H9 (cell line): ENCODE data around the gene PIBF1. TPM values are rescaled to one million over a fixed set of nuclear protein-coding genes. Genes with fewer than 3 reads are reported as not detected.
"Not testable (repeated sequence)": the region's sequence is repeated elsewhere in the genome, so short reads cannot be mapped to it uniquely, and the experiment has no call there.

Experiments
- DNase-seq: peaks from one replicate; pipeline ENCODE4 v3.0.0-alpha.2; 2017
- H2AFZ ChIP-seq: one replicate; pipeline ENCODE4 v1.6.1; 2013; ENCODE audit warnings: mild to moderate bottlenecking, low read length, control low read depth, moderate library complexity
- H2AK5ac ChIP-seq: 2 replicates; pipeline ENCODE4 v1.6.1; 2013; ENCODE audit warnings: low read length, control low read depth, mixed read lengths; ENCODE audit not compliant: insufficient read length
- H2BK120ac ChIP-seq: one replicate; pipeline ENCODE4 v1.6.1; 2013; ENCODE audit warnings: low read depth, mild to moderate bottlenecking, low read length, control low read depth, inconsistent platforms; ENCODE audit not compliant: poor library complexity, severe bottlenecking
- H2BK12ac ChIP-seq: 2 replicates; pipeline ENCODE4 v1.6.1; 2013; ENCODE audit warnings: low read length, control low read depth, mixed read lengths, low read depth; ENCODE audit not compliant: insufficient read length
- H2BK15ac ChIP-seq: 2 replicates; pipeline ENCODE4 v1.6.1; 2013; ENCODE audit warnings: low read depth, low read length, control low read depth
- H2BK20ac ChIP-seq: one replicate; pipeline ENCODE4 v1.6.1; 2013; ENCODE audit warnings: low read depth, mild to moderate bottlenecking, low read length, control low read depth, inconsistent platforms; ENCODE audit not compliant: poor library complexity, severe bottlenecking
- H2BK5ac ChIP-seq: 2 replicates; pipeline ENCODE4 v1.6.1; 2013; ENCODE audit warnings: low read length, control low read depth, mixed read lengths; ENCODE audit not compliant: insufficient read length
- H3K14ac ChIP-seq: 2 replicates; pipeline ENCODE4 v1.6.1; 2013; ENCODE audit warnings: low read length, control low read depth; ENCODE audit not compliant: insufficient read depth
- H3K18ac ChIP-seq: 2 replicates; pipeline ENCODE4 v1.6.1; 2013; ENCODE audit warnings: low read depth, mild to moderate bottlenecking, mixed read lengths, low read length, control low read depth; ENCODE audit not compliant: insufficient read length
- H3K23ac ChIP-seq: 2 replicates; pipeline ENCODE4 v1.6.1; 2013; ENCODE audit warnings: low read length, control low read depth, mixed read lengths, low read depth; ENCODE audit not compliant: insufficient read length
- H3K23me2 ChIP-seq: 2 replicates; pipeline ENCODE4 v1.6.1; 2013; ENCODE audit warnings: low read depth, mild to moderate bottlenecking, mixed read lengths, low read length, control low read depth; ENCODE audit not compliant: insufficient read length, poor library complexity, severe bottlenecking
- H3K27ac ChIP-seq: 2 replicates; pipeline ENCODE4 v1.5.1; 2013; ENCODE audit warnings: low read length, control low read depth, mixed read lengths, low read depth; ENCODE audit not compliant: insufficient read length
- H3K27me3 ChIP-seq: 2 replicates; pipeline ENCODE4 v1.6.1; 2013; ENCODE audit warnings: low read length, control low read depth, inconsistent platforms; ENCODE audit not compliant: insufficient read depth
- H3K4ac ChIP-seq: 2 replicates; pipeline ENCODE4 v1.6.1; 2013; ENCODE audit warnings: low read depth, mild to moderate bottlenecking, control low read depth, inconsistent platforms, low read length, moderate library complexity
- H3K4me1 ChIP-seq: 2 replicates; pipeline ENCODE4 v1.6.1; 2013; ENCODE audit warnings: low read length, control low read depth, inconsistent platforms; ENCODE audit not compliant: insufficient read depth
- H3K4me2 ChIP-seq: 2 replicates; pipeline ENCODE4 v1.6.1; 2013; ENCODE audit warnings: low read length, control low read depth, mixed read lengths; ENCODE audit not compliant: insufficient read length, insufficient read depth
- H3K56ac ChIP-seq: 2 replicates; pipeline ENCODE4 v1.6.1; 2013; ENCODE audit warnings: low read depth, mild to moderate bottlenecking, mixed read lengths, low read length, control low read depth; ENCODE audit not compliant: insufficient read length
- H3K79me1 ChIP-seq: 2 replicates; pipeline ENCODE4 v1.6.1; 2013; ENCODE audit warnings: low read depth, mild to moderate bottlenecking, moderate library complexity, low read length, control low read depth, inconsistent platforms; ENCODE audit not compliant: insufficient read depth, poor library complexity, severe bottlenecking
- H3K79me2 ChIP-seq: 2 replicates; pipeline ENCODE4 v1.6.1; 2013; ENCODE audit warnings: low read length, control low read depth, inconsistent platforms; ENCODE audit not compliant: insufficient read depth
- H3K9ac ChIP-seq: 2 replicates; pipeline ENCODE4 v1.6.1; 2013; ENCODE audit warnings: low read length, control low read depth, mixed read lengths; ENCODE audit not compliant: insufficient read length; ENCODE audit errors: extremely low read depth
- H3K9me3 ChIP-seq: one replicate; pipeline ENCODE4 v1.6.1; 2013; ENCODE audit warnings: low read depth, low read length, inconsistent platforms; ENCODE audit not compliant: control insufficient read depth
- H3T11ph ChIP-seq: one replicate; pipeline ENCODE4 v1.6.1; 2013; ENCODE audit warnings: mild to moderate bottlenecking, low read length, control low read depth, inconsistent platforms
- H4K20me1 ChIP-seq: one replicate; pipeline ENCODE4 v1.6.1; 2013; ENCODE audit not compliant: control insufficient read depth, insufficient read length, insufficient read depth
- H4K5ac ChIP-seq: 2 replicates; pipeline ENCODE4 v1.6.1; 2013; ENCODE audit warnings: low read depth, mild to moderate bottlenecking, mixed read lengths, low read length, control low read depth; ENCODE audit not compliant: insufficient read length
- H4K8ac ChIP-seq: replicated peaks from 2 replicates; pipeline ENCODE4 v1.6.1; 2013; ENCODE audit warnings: low read length, control low read depth, mixed read lengths, low read depth; ENCODE audit not compliant: insufficient read length
- H4K91ac ChIP-seq: 2 replicates; pipeline ENCODE4 v1.6.1; 2013; ENCODE audit warnings: low read depth, mild to moderate bottlenecking, moderate library complexity, mixed read lengths, low read length, control low read depth; ENCODE audit not compliant: insufficient read length
- H3K27ac Mint-ChIP-seq, 3 experiments: 2 replicates in 2 of 3; 3 replicates in 1 of 3; pipeline ENCODE4 v1.8.0; 2020 to 2021; ENCODE audit warnings: mixed read lengths in 3 of 3, mild to moderate bottlenecking in 1 of 3, moderate library complexity in 1 of 3
- H3K27me3 Mint-ChIP-seq: 2 replicates; pipeline ENCODE4 v1.8.0; 2021; ENCODE audit warnings: low read depth, mild to moderate bottlenecking, moderate library complexity, mixed read lengths
- H3K36me3 Mint-ChIP-seq, 3 experiments: 2 replicates in 2 of 3; 3 replicates in 1 of 3; pipeline ENCODE4 v1.8.0; 2020 to 2021; ENCODE audit warnings: low read depth in 3 of 3, mixed read lengths in 3 of 3; ENCODE audit not compliant: insufficient read depth in 1 of 3
- H3K4me1 Mint-ChIP-seq, 2 experiments: 2 replicates each; pipeline ENCODE4 v1.8.0; 2020; ENCODE audit warnings: mixed read lengths in 2 of 2
- H3K4me3 Mint-ChIP-seq, 2 experiments: 2 replicates in 1 of 2; 3 replicates in 1 of 2; pipeline ENCODE4 v1.8.0; 2020 to 2021; ENCODE audit warnings: mild to moderate bottlenecking in 2 of 2, mixed read lengths in 2 of 2, moderate library complexity in 1 of 2
- H3K9me3 Mint-ChIP-seq, 2 experiments: 2 replicates in 1 of 2; 3 replicates in 1 of 2; pipeline ENCODE4 v1.8.0; 2020; ENCODE audit warnings: mild to moderate bottlenecking in 2 of 2, mixed read lengths in 2 of 2, moderate library complexity in 1 of 2
- CTCF ChIP-seq: fragments of 200-600 bp; sonication (generic); conservative IDR thresholded peaks from 3 replicates; pipeline ENCODE4 v1.8.0; 2021; ENCODE audit warnings: antibody characterized with exemption, mild to moderate bottlenecking
- WGBS: extraction: QIAGEN DNeasy Blood & Tissue Kit; methylation state at CpG from one replicate; pipeline ENCODE4 v1.1.7; 2013; ENCODE audit warnings: missing lambda C conversion rate, low lambda C conversion rate, mixed read lengths; ENCODE audit not compliant: insufficient read length; ENCODE audit errors: extremely low coverage; 5-methylcytosine and 5-hydroxymethylcytosine counted together
- total RNA-seq: library from RNA; stranded (reverse); gene quantifications from 2 replicates; pipeline ENCODE4 v1.2.1, GENCODE V29; 2021

Gene PIBF1
- total RNA-seq, 1 experiment from 2014 or later = 12.7 TPM

GRCh38 chr13:72896869-72897268 lies 114.9 kb downstream of the PIBF1 start:
- Histone ChIP-seq H4K8ac (no peak overlapping the region), H2BK120ac (no peak overlapping the region), H3K27ac (no peak overlapping the region), H3K23ac (no peak overlapping the region), H4K20me1 (no peaks in the 10 kb centered on the region), H3T11ph (no peak overlapping the region), H2AFZ (no peak overlapping the region), H4K5ac (no peak overlapping the region), H3K4ac (no peak overlapping the region), H2BK20ac (no peak overlapping the region), H3K79me1 (no peaks in the 10 kb centered on the region), H3K18ac (no peak overlapping the region), H3K23me2 (no peaks in the 10 kb centered on the region), H3K79me2 (no peaks in the 10 kb centered on the region), H2BK5ac (no peak overlapping the region), H3K27me3 (no peaks in the 10 kb centered on the region), H3K14ac (no peak overlapping the region), H4K91ac (no peak overlapping the region), H2AK5ac (no peak overlapping the region), H2BK15ac (no peak overlapping the region), H3K4me2 (no peak overlapping the region), H3K4me1 (no peaks in the 10 kb centered on the region), H3K56ac (no peak overlapping the region), H3K9me3 (no peaks in the 10 kb centered on the region), H2BK12ac (no peak overlapping the region), H3K9ac (no peak overlapping the region)
- H3K36me3 Mint-ChIP-seq = peaks cover 28 to 51% (median 41%) of the 10 kb centered on the region in 3 experiments
- H3K9me3 Mint-ChIP-seq = peaks cover 14 to 41% of the 10 kb centered on the region in 2 experiments
- no peak overlapping the region for H3K4me3 Mint-ChIP-seq
- DNase-seq = no peak
- H3K27ac Mint-ChIP-seq = no peak overlapping the region
- no CpG with 5 or more reads among the region's 4 CpGs for WGBS
- no peaks in the 10 kb centered on the region for H3K4me1 Mint-ChIP-seq
- TF ChIP-seq CTCF = no peak
- no peaks in the 10 kb centered on the region; the same call in 1 of the 2 replicates for H3K27me3 Mint-ChIP-seq

- WGBS = no CpG with 5 or more reads among the region's 7 CpGs
- not testable (repeated sequence) for H3K9me3 ChIP-seq, H4K5ac ChIP-seq, H2BK5ac ChIP-seq, H3K27me3 Mint-ChIP-seq, H4K91ac ChIP-seq, H2BK12ac ChIP-seq, H3K9ac ChIP-seq, H3K14ac ChIP-seq, H3K79me2 ChIP-seq, H3K79me1 ChIP-seq, H3K23me2 ChIP-seq, H4K20me1 ChIP-seq, H3K27me3 ChIP-seq, H3K4ac ChIP-seq, H2BK20ac ChIP-seq, H2AFZ ChIP-seq, H3K27ac ChIP-seq, H4K8ac ChIP-seq, H3K4me3 Mint-ChIP-seq, H3K23ac ChIP-seq, H3T11ph ChIP-seq, H3K4me1 Mint-ChIP-seq, H2AK5ac ChIP-seq, H2BK120ac ChIP-seq, DNase-seq, H3K18ac ChIP-seq, H3K4me1 ChIP-seq, H3K4me2 ChIP-seq, H3K56ac ChIP-seq, H2BK15ac ChIP-seq, H3K27ac Mint-ChIP-seq
- peaks cover 17 to 36% (median 30%) of the 10 kb centered on the region in 3 experiments for H3K36me3 Mint-ChIP-seq
- H3K9me3 Mint-ChIP-seq = peaks cover 10 to 33% of the 10 kb centered on the region in 2 experiments
Measured at GRCh38 chr13:72901546-72901945, 119.6 kb downstream of the PIBF1 start.
